B cell (primary cell): ENCODE measurements around the gene HOMER2. TPM values are rescaled to one million over a fixed set of nuclear protein-coding genes. Genes with fewer than 3 reads are reported as not detected.

Experiments used
- ATAC-seq: fragments of 200-7000 bp; cut with Tn5 transposase; one replicate; pipeline ENCODE4 v1.10.0; 2021; ENCODE audit warnings: low read depth, mild to moderate bottlenecking, moderate number of reproducible peaks, moderate library complexity
- CTCF ChIA-PET: fragments of 350-600 bp; sonication (Branson Sonifier 250); formaldehyde crosslinking; loops from one replicate; lab custom pipeline; 2021; ENCODE audit warnings: antibody characterized with exemption, inconsistent platforms; lab: Charles Lee
- POLR2A ChIA-PET: fragments of 350-600 bp; sonication (Branson Sonifier 250); formaldehyde crosslinking; loops from one replicate; lab custom pipeline; 2021; ENCODE audit warnings: antibody characterized with exemption; lab: Charles Lee
- DNase-seq: peaks from one replicate; pipeline ENCODE4 v3.0.0; 2013
- H2AFZ ChIP-seq: 2 replicates; pipeline ENCODE4 v1.6.1; 2012; ENCODE audit warnings: mild to moderate bottlenecking, low read depth, low read length; ENCODE audit not compliant: insufficient read depth, poor library complexity, severe bottlenecking
- H3K27ac ChIP-seq, 2 donors: 1 replicate in 1 of 2; 2 replicates in 1 of 2; pipeline ENCODE4 v1.5.1; 2012 to 2013; ENCODE audit warnings: low read length in 2 of 2, mild to moderate bottlenecking in 2 of 2, moderate library complexity in 1 of 2
- H3K27me3 ChIP-seq, 4 experiments: fragments of 200-600 bp in 1 of 4; sonication (generic) in 1 of 4; replicated peaks in 1 of 4; 1 replicate in 2 of 4; 2 replicates in 2 of 4; pipeline versions ENCODE4 v1.6.1 to v1.7.0; 2013 to 2016; ENCODE audit warnings: low read length in 3 of 4, mild to moderate bottlenecking in 2 of 4, mixed read lengths in 1 of 4, moderate library complexity in 1 of 4; ENCODE audit not compliant: insufficient read depth in 4 of 4, control insufficient read depth in 3 of 4; ENCODE audit errors: control extremely low read depth in 1 of 4
- H3K36me3 ChIP-seq, 2 experiments: replicated peaks in 1 of 2; 1 replicate in 1 of 2; 2 replicates in 1 of 2; pipeline versions ENCODE4 v1.6.1 to v1.7.1; 2013; ENCODE audit warnings: low read length in 1 of 2; ENCODE audit not compliant: insufficient read depth in 2 of 2, control insufficient read depth in 1 of 2; ENCODE audit errors: control extremely low read depth in 1 of 2, extremely low read depth in 1 of 2
- H3K4me1 ChIP-seq, 2 donors: fragments of 200-600 bp in 1 of 2; sonication (generic) in 1 of 2; 1 replicate in 1 of 2; 2 replicates in 1 of 2; pipeline versions ENCODE4 v1.5.1 to v1.6.1; 2013 to 2017; ENCODE audit warnings: low read length in 2 of 2; ENCODE audit not compliant: control insufficient read depth in 2 of 2, insufficient read depth in 2 of 2
- H3K4me2 ChIP-seq: replicated peaks from 2 replicates; pipeline ENCODE3; 2012; ENCODE audit warnings: mild to moderate bottlenecking, low read depth, low read length; ENCODE audit not compliant: poor library complexity, severe bottlenecking
- H3K4me3 ChIP-seq, 5 experiments: fragments of 200-600 bp in 1 of 5; sonication (generic) in 1 of 5; 1 replicate in 3 of 5; 2 replicates in 2 of 5; pipeline versions ENCODE4 v1.5.1 to v1.7.0; 2011 to 2016; ENCODE audit warnings: low read length in 4 of 5, mild to moderate bottlenecking in 4 of 5, low read depth in 2 of 5, control low read depth in 1 of 5, moderate library complexity in 1 of 5; ENCODE audit not compliant: insufficient read depth in 1 of 5; ENCODE audit errors: control extremely low read depth in 1 of 5, extremely low read depth in 1 of 5
- H3K79me2 ChIP-seq: fragments of 200-600 bp; sonication (generic); one replicate; pipeline ENCODE4 v1.6.0; 2016; ENCODE audit warnings: low read length; ENCODE audit not compliant: control insufficient read depth, insufficient read depth
- H3K9ac ChIP-seq: fragments of 200-600 bp; sonication (generic); 2 replicates; pipeline ENCODE4 v1.6.1; 2017; ENCODE audit warnings: mild to moderate bottlenecking, low read length, moderate library complexity
- H3K9me3 ChIP-seq, 3 donors: one replicate each; pipeline versions ENCODE4 v1.6.1 to v1.7.1; 2013; ENCODE audit warnings: low read length in 2 of 3; ENCODE audit not compliant: control insufficient read depth in 2 of 3, insufficient read depth in 1 of 3; ENCODE audit errors: control extremely low read depth in 1 of 3
- H4K20me1 ChIP-seq: 2 replicates; pipeline ENCODE4 v1.6.0; 2012; ENCODE audit warnings: mild to moderate bottlenecking, low read length; ENCODE audit not compliant: insufficient read depth, control insufficient read depth, poor library complexity, severe bottlenecking
- H3K27ac Mint-ChIP-seq: one replicate; pipeline ENCODE4 v1.8.0; 2021; ENCODE audit warnings: mixed read lengths
- H3K27me3 Mint-ChIP-seq: one replicate; pipeline ENCODE4 v1.8.0; 2021; ENCODE audit warnings: mixed read lengths
- H3K4me1 Mint-ChIP-seq: one replicate; pipeline ENCODE4 v1.8.0; 2021; ENCODE audit warnings: mixed read lengths
- H3K4me3 Mint-ChIP-seq: one replicate; pipeline ENCODE4 v1.8.0; 2021; ENCODE audit warnings: mixed read lengths
- H3K9me3 Mint-ChIP-seq: one replicate; pipeline ENCODE4 v1.8.0; 2022; ENCODE audit warnings: mixed read lengths; ENCODE audit not compliant: insufficient read depth
- CTCF ChIP-seq: fragments of 200-600 bp; IDR thresholded peaks from one replicate; pipeline ENCODE4 v1.8.0; 2022; ENCODE audit warnings: antibody characterized with exemption, mild to moderate bottlenecking
- EZH2 ChIP-seq: IDR thresholded peaks from 2 replicates; pipeline ENCODE4 v1.6.1; 2012; ENCODE audit warnings: borderline replicate concordance, low read depth, mild to moderate bottlenecking, moderate library complexity, low read length; ENCODE audit not compliant: insufficient read depth, poor library complexity, severe bottlenecking
- WGBS: methylation state at CpG from one replicate; pipeline ENCODE4 v1.1.5; 2013; ENCODE audit warnings: missing lambda C conversion rate; ENCODE audit not compliant: insufficient coverage; 5-methylcytosine and 5-hydroxymethylcytosine counted together
- intact Hi-C: fragments of 100-400 bp; cut with micrococcal nuclease; formaldehyde crosslinking; loops from one replicate; pipeline ENCODE4 v1.10.0; 2022
- polyA plus RNA-seq: library from polyadenylated mRNA; depleted of rRNA; stranded (reverse); fragments of >200 nt; gene quantifications from 2 replicates; pipeline ENCODE4 v1.2.3, GENCODE V29; 2012
- total RNA-seq, 2 donors: library from RNA; stranded (reverse); fragments of 120-200 nt in 1 of 2; gene quantifications; 1 replicate in 1 of 2; 2 replicates in 1 of 2; pipeline versions ENCODE4 v1.2.3 to v1.2.4, GENCODE V29; 2013 to 2022

The HOMER2 gene
- total and polyA plus RNA-seq, 2 donors (not counting 1 experiment from before 2014, with no cell fraction given): 5.7 to 19.5 TPM

GRCh38 chr15:82985688-82986441, 33.3 kb upstream of the HOMER2 start, which contains the start of gene RAMAC:
Gene RAMAC, plus strand, starts transcription at chr15:82986210. Its CDS starts 2,809 bp downstream, at chr15:82989019.
- H3K4me1 ChIP-seq: peaks cover 12 to 17% of the 10 kb centered on the region in 2 donors

More at GRCh38 chr15:82985688-82986441, 33.3 kb upstream of the HOMER2 start, which contains the start of gene RAMAC:
- peaks cover 23% of the 10 kb centered on the region for H3K79me2 ChIP-seq
- peak within 1 kb of the TSS; percentile 77 to 92 (median 82) for H3K4me3 ChIP-seq
- 0% methylated on average over 44 of the region's 45 CpGs for WGBS
- intact Hi-C loops: loop anchor here (1.0 to 5.0 kb wide), 6 partner anchors 25 to 939 kb away; partner anchors contain the start of genes C15orf40, MEX3B, RPS17 and WHAMM
- peaks cover 4% of the 10 kb centered on the region for H4K20me1 ChIP-seq
- Mint-ChIP-seq H3K27me3 (no peaks in the 10 kb centered on the region), H3K27ac (peak within 1 kb of the TSS; percentile 97), H3K4me1 (peaks cover 24% of the 10 kb centered on the region), H3K9me3 (no peaks in the 10 kb centered on the region), H3K4me3 (peak within 1 kb of the TSS; percentile 100)
- H2AFZ ChIP-seq: peak within 1 kb of the TSS; percentile 89
- TF ChIP-seq EZH2 (no peak), CTCF (no peak)
- POLR2A ChIA-PET: interaction anchor here (1.3 to 1.9 kb wide), 4 partner anchors 26 to 446 kb away, joined by 4 to 18 read pairs (median 10); partner anchors contain the start of genes C15orf40 and RPS17
- no peaks in the 10 kb centered on the region for H3K9me3 ChIP-seq
- H3K4me2 ChIP-seq: peak within 1 kb of the TSS; percentile 89
- H3K36me3 ChIP-seq: peaks cover 0 to 4% of the 10 kb centered on the region in 2 experiments
- DNase-seq: peak; percentile 97
- peak; percentile 94 for ATAC-seq
- CTCF ChIA-PET: interaction anchor here (0.7 to 3.3 kb wide), 11 partner anchors 14 to 456 kb away, joined by 3 to 27 read pairs (median 5); partner anchors contain the start of genes C15orf40, FSD2 and RPS17
- no peaks in the 10 kb centered on the region for H3K27me3 ChIP-seq
- H3K9ac ChIP-seq: peak within 1 kb of the TSS; percentile 91
- peak within 1 kb of the TSS; percentile 65 to 83 for H3K27ac ChIP-seq
